NCI-H510A treated with DMSO at 0.1 percent for 48 hours (cell line): ENCODE data around the gene EHD4.

ENCODE experiments used
- DNase-seq: peaks from one replicate; lab custom pipeline; 2025; lab: John Stamatoyannopoulos, UW

Gene EHD4

DNA sequence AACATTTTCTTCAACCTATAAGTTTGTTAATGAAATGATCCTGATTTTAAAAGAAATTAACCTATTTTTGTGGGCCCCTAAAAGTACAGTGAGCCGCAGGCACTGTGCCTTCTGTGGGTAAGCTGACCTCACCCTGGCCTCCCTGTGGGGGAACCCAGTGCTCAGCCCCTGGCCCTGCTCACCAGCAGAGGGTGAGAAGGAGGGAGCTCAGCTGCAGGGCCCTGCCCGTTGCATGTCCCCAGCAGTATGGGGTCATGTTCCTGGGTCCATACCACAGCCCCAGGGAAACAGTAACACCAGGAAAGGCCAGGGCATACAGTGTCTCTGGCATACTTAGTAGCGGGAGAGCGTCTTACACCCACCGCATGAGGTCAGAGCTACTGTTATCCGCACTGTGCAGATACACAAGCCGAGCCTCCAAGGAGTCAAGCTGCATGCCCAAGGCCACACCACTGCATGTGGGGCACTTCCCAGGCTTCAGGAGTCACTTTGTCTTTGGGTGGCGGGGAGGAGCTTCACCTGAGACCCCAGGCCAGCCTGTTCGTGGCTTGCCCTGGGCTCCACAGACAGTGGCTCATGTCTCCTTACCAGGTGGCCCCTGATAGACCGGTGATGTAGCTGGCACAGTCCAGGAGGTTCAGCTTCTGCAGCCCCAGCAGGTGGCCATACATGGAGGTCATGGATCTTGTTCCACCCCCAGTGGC lies 22.6 kb upstream of the EHD4 start:
- no peak for DNase-seq

DNA sequence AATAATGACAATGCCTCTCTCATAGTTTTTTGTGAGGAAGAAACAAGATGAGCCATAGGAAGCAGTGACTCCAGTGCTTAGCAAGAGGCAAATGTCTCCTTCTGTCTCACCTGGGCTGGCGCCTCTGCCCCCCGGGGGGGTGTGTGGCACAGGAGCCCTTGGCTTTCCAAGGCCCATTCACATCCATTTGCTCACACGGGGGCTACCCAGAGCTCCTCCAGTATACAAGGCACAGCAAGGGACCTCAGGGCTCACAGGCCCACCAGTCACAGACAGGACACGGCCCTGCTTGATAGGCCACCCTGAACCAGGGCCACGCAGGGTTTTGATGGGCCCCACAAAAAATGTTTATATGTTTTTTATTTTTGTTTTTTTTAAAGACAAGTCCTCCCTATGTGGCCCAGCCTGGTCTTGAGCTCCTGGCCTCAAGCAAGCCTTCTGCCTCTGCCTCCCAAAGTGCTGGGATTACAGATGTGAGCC lies 21.9 kb upstream of the EHD4 start:
- no peak for DNase-seq

DNA sequence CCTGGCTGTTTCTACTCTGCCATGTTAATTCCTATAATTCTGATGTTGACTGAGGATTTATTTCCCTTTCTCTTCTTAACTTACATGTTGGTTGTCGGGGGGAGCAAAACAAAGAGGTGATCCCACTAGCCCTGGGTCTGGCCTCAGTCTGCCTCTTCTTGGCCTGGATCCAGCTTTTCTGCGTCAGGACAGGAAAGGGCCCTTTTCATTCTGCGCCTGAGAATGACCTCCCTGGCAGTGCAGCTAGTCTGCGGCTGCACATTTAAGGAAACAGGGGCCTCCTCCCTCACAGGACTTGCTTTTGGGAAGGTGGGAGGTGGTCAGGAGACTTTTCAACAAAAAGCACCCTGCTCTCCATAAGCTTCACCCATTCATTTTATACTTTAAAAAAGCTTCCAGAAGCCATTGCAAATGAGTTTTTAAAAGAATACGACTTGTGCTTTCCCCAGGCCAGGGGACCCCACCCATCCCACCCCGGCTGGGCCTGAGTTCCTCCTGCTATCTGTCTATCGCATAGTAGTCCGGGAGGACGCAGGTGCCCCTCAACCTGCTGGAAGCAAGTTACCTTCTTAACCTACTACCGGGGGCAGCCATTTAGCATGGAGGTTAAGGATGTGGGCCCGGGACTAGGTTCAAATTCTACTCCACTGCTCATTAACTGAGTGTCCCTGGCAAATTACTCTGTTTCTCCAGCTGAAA lies 21.3 kb upstream of the EHD4 start:
- no peak for DNase-seq

DNA sequence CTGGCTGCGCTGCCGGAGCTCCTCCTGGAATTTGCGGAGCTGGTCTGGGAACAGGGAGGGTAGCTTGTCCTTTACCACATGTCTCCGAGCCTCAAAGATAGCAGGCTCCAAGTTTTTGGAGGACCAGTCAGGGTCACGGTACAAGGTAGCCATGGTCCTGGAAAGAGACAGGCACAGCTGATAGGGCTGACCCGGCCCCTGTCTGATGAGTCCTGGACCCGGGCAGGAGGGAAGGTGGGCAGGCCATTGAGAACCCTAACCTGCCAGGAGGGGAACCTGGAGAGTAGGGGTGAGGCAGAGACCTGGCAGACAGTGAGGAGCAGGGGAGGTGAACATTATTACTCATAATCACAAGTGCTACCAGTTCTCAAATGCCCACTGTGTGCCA lies 20.4 kb upstream of the EHD4 start:
- no peak for DNase-seq

DNA sequence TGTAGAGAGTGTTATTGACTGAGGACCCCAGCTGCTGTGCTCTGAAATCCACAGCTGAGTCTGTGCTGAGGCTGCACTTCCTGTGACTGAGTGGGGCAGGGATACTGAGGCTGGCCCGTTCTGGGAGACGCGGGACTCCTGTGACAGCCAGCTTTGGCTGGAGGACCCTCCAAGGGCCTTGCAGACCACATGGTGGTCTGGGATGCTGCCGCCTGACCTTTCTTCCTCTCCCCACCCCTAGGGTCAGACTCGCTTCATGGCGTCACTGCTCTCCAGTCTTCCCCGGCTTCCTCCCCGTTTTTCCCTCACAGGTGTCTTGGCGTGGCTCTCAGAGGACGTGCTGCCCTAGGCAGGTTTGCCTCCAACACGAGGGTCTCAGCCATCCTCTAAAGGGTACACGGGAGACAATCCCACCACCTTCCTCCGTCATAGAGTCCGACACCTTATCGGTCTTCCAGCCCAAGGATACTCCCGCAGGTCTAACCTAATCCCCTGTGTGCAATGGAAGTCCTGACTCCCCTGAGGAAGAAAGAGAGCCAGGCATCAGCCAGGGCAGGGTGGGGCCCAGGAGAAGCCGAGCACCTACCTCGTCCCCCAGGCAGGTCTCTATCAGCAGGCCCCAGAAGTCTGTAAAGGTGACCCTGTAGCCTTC lies 19.9 kb upstream of the EHD4 start:
- DNase-seq, result no peak

DNA sequence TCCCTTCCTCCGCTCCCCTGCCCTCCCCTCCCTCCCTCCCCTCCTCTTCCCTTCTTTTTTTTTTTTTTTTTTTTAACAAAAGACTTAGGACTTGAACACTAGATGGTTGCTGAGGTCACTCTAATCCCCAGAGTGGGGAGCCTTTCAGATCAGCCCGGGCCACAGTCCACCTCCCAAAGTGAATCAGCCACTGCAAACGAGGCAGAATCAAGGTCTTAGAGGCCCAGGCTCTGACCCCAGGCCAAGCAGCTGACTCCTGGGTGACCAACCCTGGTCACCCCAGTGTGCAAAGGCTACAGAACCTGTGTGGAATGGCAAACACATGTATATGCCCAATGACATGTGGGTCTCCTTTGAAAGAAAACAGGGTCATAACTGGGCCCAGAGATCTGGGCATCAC lies 18.3 kb upstream of the EHD4 start:
- no peak for DNase-seq

DNA sequence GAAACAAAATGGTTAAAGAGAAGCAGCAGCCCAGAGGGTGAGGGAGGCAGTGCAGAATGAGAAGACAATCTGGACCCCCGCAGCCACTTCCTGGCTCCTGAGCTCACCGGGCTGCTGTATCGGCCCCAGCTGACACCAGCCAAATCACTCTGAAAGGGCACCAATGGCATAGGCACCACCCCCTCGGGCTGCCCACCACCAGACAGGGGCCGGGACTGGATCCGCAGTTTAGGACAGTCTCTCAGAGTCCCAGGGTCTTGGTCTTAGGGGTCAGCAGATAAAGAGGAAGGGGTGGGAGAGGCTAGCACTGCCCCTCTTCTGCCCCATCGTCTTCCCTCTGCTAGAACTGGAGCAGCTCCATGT lies 17.9 kb upstream of the EHD4 start:
- no peak for DNase-seq

DNA sequence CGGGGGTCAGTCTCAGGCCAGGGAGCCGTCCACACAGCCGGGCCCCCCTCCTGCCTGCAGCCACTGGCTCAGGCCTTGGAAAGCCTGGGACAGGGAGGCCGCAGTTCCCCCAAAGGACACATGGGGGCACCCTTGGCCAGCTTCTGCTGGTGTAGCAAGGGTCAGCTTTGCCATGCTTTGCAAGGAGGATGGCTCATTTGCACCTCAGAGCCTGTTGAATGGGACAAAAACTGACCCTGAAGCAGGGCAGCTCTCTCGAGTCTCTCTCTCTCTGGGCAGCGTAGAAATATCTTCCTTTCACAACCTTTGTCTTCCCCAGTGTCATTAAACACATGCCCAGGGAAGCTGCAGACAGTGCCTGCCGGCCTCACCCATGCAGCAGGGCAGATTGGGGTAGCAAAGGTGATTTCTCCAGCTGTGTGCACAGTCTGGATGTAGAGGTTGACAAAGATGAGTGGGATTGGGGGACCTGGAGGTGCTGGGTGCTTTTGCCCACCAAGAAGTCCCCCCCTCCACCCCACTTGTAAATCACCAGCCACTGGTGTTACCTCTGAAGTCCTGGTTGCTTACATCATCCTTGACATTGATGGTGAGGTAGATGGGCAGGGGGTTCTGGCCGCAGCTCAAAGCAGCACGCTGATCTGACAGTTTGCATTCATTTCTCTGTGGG lies 17.4 kb upstream of the EHD4 start:
- DNase-seq, result peak; percentile 72

DNA sequence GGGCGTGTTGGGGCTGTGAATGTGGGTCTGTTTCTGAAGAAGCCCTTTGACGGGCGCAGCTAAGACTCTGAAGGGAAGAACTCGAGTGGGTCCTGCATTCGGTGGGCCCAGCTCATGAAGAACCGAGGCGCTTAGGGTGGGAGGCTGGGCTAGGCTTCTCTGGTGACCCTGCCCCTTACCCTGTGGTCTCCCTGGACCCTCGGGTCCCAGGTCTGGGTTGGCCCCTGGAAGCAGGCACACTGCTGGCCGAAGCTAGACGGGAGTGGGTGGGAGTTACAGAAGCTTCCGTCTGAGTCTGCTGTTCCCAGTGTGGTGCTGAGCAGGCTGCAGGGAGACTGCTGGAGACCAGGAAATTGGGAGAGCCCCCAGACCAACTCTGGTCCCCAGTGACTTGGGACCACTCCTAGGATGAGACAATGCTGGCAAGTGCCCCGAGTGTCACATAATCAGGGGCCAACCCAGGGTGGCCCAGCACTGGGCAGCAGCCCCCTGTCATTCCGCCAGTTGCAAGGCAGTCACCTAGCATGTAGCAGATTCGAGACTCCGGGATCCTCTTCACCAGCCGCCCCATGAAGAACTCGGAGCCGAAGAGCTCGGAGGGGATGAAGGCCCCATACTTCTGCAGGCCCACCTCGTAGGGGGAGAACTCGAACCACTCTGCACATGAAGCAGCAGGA lies 16.7 kb upstream of the EHD4 start:
- DNase-seq, result no peak

DNA sequence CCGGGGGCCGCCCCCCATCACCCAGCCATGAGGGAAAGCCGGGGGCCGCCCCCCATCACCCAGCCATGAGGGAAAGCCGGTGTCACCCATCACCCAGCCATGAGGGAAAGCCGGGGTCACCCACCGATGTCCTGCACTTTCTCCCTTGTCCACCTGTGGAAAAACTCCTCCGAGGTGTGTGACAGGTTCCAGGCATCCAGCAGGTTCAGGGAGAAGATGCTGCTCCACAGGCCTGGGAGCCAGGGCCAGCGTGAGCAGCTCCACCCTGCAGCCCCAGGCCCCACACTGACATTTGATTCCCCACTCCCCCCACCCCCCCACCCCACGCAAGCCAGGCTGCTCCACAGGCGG lies 15.5 kb upstream of the EHD4 start:
- no peak for DNase-seq

DNA sequence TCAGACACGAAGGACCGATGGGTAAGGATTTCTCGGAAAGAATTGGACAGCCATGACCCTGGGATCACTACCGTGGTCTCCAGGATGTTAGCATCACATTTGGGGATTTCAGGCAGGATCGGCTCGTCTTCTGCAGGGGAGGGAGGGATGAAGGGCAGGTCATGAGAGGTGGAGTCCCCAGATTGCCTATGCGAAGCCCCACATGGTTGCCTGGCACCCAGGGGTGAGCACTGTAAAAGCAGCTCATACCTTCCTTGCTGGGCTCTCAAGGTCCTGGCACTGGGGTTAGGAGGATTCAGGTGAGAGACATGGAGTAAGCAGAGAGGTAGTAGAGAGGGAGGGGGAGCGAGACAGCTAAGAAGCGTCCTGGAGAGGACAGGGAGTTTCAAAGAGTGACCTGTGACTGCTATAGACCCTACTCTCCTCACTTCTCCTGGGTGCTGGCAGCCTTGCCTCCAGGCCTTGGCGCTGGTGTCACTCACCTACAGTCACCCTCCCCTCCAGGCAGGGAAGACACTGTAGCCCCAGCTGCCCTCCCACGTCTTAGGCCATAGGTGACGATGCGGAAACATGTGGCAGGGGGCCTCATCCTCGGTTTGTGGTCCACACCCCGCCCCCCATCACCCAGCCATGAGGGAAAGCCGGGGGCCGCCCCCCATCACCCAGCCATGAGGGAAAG lies 15.0 kb upstream of the EHD4 start:
- no peak for DNase-seq

DNA sequence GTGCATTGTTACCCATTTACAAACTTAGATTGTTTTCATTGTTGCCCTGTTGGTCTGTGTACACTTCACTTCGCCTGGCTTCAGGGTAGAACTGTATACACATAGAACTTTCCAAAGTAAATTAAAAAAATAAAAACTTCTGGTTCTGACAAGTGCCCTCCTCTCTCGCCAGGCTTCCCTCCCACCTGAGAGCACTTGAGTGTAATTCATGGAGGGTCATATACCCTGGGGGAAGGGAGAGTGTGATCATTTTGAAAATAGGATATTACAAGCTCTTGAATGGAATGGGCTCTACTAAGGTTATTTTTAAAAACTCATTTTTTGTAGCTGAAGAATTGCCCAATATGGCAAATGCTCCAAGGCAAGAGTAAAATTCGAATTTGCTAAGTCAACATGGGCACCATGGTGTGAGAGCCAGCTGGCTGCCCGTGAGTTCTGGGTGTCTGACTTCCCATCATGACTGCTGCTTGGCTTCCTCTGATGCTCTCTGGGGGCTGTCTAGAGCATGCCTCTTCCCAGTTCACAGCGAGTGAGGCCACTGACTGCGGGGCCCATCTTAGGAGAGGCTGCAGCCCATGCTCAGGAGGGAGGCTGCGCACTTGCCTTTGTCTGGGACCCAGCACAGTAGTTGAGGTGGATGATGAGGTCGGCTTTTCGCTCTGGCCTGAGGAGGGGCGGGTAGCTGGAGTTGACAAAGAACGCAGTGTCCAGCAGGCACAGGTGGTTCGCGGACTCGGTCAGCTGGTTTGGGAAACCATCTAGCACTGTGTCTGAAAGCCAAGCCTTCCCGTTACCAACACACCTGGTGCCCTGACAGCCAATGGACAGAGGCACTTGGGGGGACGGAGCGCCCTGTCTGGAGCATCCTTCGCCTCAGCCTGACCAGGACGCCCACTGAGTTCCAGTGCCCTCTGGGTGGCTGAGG lies 13.1 kb upstream of the EHD4 start:
- DNase-seq, result no peak

DNA sequence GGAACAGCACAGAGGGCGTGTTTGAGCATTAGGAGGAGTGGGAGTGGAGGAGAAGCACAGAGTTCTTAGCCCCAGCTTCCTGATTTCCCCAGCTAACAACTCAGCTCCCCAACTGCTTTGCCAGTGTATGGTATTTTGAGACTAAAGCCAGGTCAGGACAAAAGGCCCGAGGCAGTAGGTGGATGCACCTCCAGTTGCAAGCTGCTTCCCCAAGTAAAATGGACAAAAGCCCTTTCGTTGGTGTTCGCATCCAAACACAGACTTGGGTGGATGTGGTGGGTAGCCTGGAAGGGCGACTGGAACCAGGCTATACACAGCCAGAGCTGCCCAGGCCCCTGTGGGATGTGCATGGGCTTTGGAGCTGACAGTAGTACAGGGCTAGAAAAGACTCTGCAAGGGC lies 12.3 kb upstream of the EHD4 start:
- no peak for DNase-seq

DNA sequence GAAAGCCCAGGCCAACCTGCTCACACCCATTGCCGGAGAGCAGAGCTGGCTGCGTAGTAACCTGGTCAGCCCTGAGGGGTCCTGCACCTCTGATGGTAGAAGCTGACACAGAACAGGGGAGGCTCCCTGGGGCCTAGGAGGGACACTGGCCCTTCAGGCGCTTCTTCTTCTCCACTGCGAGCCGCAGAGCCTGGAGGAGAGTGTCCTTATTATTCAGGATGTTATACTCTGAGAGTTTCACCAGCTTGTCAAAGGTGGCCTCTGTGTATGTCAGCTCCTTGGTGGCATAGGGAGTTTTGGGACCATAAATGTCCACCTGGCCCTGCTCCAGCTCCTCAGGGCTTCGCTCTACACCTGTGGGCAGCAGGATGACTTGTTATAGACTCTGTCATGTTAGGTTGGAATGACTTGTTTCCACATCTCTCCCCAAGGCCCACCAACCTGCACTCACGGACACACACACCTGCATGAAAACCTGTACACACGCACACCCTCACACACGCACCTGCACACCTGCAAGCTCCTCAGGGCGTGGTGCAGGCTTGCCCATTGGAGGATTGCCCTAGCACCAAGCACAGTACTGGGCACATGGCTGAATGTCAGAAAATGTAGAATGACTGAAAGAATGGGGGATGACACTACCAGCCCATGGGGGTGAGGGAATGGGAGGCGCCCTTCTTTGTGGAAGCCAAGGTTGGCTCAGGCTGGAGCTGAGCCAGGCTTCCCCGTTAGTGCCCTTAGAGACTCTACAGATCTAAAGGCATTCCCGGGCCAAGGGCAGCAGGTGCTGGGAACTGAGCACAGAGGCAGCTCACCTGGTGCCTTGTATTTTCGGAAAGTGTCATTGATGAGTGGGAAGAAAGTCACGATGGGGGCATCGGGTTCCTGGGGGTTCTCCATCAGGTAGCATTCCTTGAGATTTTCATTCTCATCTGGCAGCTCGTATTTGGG lies 11.5 kb upstream of the EHD4 start:
- no peak for DNase-seq

DNA sequence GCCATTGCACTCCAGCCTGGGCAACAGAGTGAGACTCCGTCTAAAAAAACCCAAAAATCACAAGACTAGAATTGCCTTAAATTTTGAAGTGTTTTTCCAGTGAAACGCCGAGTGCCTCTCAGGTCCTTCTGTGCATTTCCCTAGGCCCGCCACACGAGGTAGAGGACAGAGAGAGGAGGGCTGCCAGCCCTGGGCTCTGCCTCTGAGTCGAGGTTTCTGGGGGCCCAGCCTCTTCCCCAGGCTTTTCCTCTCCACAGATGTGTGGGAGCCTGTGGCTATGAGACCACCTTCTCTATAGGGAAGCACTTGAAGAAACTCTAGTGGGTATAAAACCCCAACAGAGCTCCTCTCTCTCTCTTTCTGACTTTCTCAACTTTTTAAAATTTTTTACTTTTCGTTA lies 10.9 kb upstream of the EHD4 start:
- no peak for DNase-seq

DNA sequence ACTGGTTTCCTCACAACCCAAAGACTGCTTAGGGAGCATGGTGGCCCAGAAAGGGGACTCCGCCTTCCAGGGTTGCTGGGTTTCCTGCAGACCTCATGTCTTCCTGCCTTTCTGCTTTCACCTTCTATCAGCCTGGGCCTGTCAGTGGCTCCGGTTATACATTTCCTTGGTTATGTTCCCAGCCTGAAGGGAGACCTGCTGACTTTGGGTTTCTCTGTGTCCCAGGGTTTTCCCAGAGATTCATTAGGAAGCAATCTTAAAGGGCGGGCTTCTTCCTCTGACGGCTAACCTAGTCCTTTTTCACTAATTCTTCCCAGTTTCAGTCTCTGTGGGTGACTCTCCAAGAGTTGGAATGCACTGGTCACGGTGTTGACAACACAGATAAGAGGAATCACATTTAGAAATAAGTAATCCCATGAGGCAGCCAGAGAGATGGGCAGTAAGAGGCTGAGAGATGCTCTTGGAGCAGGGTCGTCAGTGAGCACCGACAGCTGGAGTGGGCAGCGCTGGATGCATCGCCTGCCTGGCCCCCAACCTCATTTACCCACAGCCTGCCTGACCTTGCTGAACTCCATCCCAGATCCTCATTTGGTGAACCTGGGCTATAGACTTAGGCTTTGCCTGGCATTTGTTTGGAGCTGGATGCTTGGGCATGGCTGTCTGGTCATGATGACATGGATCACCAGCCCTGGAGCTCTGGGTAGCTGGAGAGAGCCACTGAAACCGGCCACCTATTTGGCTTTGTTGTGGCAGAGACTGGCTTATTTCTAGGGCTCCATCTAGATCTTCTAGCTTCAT lies 10.0 kb upstream of the EHD4 start:
- no peak for DNase-seq

DNA sequence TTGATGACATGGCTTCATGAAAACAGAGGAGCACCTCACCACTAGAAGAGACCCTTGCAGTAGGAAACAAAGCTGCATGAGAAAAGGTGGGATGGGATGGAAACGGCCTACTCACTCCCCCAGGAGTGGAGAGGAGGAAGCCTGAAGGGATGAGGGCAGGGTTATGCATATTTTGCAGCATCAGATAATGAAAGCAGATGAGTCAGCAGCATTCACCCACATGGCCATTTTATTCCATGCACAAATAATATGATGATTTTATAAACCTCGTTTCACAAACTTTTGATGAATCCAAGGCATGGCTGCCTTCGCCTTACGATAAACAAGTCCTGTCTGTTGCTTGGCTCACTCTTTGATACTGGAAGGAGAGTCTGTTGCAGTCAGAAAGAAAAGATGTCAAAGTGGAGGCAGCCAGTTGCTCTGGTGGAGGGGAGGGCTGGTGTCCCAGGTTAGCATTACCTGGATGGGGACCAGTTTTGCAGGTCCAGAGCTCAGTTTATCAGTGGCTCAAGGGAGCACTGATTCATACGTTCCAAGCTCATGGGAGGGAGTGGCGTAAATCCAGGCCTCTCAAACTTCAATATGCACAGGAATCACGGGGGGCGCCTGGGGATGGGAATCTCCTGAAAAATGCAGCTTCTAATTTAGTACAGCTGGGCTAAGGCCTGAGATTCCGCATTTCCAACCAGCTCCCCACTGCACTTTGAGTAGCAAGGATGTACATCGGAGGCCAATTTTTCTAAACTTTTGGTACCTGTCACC lies 9.2 kb upstream of the EHD4 start:
- DNase-seq, result no peak
